Stimulated activated CD4-positive, alpha-beta T cell treated with anti-CD3 and anti-CD28 coated beads, Interleukin-15, amount 100 ng/mL, for 24 hours (primary cell): ENCODE measurements around the gene CD93.

Source experiments
- DNase-seq: peaks from one replicate; pipeline ENCODE4 v3.0.0-alpha.2; 2020

The CD93 gene

GRCh38 chr20:23081263-23081819 lies 4.8 kb downstream of the CD93 start:
- DNase-seq = no peak

GRCh38 chr20:23080521-23080920 lies 5.6 kb downstream of the CD93 start:
- no peak for DNase-seq

GRCh38 chr20:23079926-23080325 lies 6.2 kb downstream of the CD93 start:
- DNase-seq = no peak

- DNase-seq = no peak
Observed at GRCh38 chr20:23079016-23079351, 7.1 kb downstream of the CD93 start.

GRCh38 chr20:23078351-23079015 lies 7.6 kb downstream of the CD93 start:
- no peak for DNase-seq

- DNase-seq = no peak
Observed at GRCh38 chr20:23077277-23077676, 8.8 kb downstream of the CD93 start.

GRCh38 chr20:23074052-23074451 lies 12.1 kb downstream of the CD93 start:
- no peak for DNase-seq

GRCh38 chr20:23072892-23073586 lies 13.1 kb downstream of the CD93 start:
- no peak for DNase-seq

- DNase-seq = no peak
Observed at GRCh38 chr20:23071996-23072395, 14.1 kb downstream of the CD93 start.

GRCh38 chr20:23071398-23071797 lies 14.7 kb downstream of the CD93 start:
- DNase-seq = no peak

- DNase-seq = no peak
Observed at GRCh38 chr20:23069108-23069507, 17.0 kb downstream of the CD93 start.

- DNase-seq = no peak
Observed at GRCh38 chr20:23068283-23068682, 17.8 kb downstream of the CD93 start.

- DNase-seq = no peak
Observed at GRCh38 chr20:23066772-23067171, 19.4 kb downstream of the CD93 start.

- DNase-seq = no peak
Observed at GRCh38 chr20:23065266-23066201, 20.6 kb downstream of the CD93 start.

- DNase-seq = no peak
Observed at GRCh38 chr20:23063581-23063980, 22.5 kb downstream of the CD93 start.

GRCh38 chr20:23063168-23063567 lies 23.0 kb downstream of the CD93 start:
- no peak for DNase-seq

- no peak for DNase-seq
Observed at GRCh38 chr20:23062632-23063031, 23.5 kb downstream of the CD93 start.

GRCh38 chr20:23061734-23062561 lies 24.2 kb downstream of the CD93 start:
- DNase-seq = no peak

- no peak for DNase-seq
Observed at GRCh38 chr20:23061262-23061661, 24.9 kb downstream of the CD93 start.

- no peak for DNase-seq
Observed at GRCh38 chr20:23060629-23061028, 25.5 kb downstream of the CD93 start.

- DNase-seq = no peak
Observed at GRCh38 chr20:23059846-23060245, 26.3 kb downstream of the CD93 start.

- DNase-seq = no peak
Observed at GRCh38 chr20:23059001-23059400, 27.1 kb downstream of the CD93 start.

GRCh38 chr20:23058240-23058639 lies 27.9 kb downstream of the CD93 start:
- no peak for DNase-seq
